ENCODE measurements around the gene PEX10.
A peak's percentile ranks its signal among the peaks of the same experiment; 100 is the strongest.

Gene PEX10

GRCh38 chr1:2384941-2385481 lies 27.4 kb downstream of the PEX10 start:
- no peak for DNase-seq

GRCh38 chr1:2384130-2384860 lies 28.1 kb downstream of the PEX10 start:
- no peak for DNase-seq

DNA sequence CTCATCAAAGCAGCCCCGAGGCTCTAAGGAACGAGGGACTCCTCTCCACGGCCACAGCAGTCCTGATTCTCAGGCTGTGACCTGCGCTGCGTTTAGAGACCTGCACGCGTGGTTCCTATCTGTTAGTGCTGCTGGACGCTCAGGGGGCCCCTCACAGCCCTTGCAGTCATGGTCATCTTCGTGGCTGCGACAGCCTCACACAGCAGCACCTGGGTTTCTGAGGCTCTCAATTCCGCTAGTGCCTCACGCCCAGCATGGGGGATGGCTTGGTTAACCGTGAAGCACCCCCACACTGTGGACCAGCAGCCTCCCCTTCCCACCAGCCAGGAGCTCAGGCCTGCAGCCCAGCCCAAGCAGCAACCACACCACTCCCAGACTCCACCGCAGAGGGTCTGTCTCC lies 28.8 kb downstream of the PEX10 start:
- DNase-seq: no peak

- DNase-seq: no peak
Observed at GRCh38 chr1:2382621-2383361, 29.6 kb downstream of the PEX10 start.

- peak; percentile 66 for DNase-seq
Observed at GRCh38 chr1:2381741-2382620, 30.4 kb downstream of the PEX10 start.

- DNase-seq: no peak
Observed at GRCh38 chr1:2380816-2381591, 31.4 kb downstream of the PEX10 start.

GRCh38 chr1:2379733-2380404 lies 32.5 kb downstream of the PEX10 start:
- DNase-seq: no peak

DNA sequence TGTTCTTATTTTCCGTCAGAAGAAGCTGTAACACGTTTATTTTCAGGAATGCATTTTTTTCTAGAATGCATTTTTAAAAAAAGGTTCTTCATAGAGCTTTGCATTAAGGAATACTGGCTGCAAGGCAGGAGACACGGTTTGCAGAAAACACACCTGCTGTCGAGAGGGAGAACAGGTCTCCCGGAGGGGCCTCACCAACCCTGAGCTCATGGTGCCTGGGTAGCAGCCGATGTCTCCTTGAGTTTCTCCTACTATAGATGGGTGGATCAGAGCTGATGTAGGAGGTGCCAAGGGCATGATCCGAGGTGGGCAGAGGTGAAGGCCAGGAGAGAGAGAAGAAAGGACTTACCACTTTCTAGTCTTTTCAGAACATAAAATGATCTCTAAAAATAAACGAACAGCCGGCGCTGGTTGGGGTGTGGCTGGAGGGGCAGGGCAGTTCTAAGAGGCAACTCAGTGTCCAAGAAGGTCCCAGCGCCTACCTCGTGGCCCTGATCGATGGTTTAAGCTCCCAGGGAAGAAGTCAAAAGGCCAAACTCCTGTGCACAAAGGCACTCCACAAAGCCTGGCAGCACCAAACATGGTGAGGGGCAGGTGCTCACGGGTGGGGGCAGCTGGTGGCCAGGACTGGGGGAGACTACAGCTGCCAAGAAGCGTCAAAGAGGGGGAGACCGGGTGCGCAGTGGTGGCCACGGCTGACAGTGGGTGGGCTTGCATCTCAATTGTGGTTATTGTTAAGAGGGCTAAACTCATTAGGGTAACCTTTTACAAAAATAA lies 33.2 kb downstream of the PEX10 start:
- no peak for DNase-seq

DNA sequence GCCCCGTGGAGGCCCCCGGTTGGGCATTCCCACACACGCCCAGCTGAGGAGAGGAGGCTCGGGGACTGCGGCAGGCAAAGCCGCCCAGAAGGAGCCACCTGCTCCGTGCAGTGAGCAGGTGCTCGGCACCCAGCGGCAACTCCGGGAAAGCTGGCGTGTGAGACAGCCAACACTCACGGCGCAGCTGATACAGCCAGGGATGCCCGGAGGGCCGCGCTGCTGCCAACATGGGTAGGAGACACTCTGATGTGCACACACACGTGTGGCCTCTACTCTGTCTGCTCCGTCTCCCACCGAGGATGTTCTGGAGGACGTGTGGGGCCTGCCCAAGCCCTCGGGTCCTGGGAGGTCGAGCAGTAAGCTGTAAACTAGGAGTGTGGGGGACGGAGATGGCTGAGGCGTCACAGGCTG lies 33.9 kb downstream of the PEX10 start:
- no peak for DNase-seq

DNA sequence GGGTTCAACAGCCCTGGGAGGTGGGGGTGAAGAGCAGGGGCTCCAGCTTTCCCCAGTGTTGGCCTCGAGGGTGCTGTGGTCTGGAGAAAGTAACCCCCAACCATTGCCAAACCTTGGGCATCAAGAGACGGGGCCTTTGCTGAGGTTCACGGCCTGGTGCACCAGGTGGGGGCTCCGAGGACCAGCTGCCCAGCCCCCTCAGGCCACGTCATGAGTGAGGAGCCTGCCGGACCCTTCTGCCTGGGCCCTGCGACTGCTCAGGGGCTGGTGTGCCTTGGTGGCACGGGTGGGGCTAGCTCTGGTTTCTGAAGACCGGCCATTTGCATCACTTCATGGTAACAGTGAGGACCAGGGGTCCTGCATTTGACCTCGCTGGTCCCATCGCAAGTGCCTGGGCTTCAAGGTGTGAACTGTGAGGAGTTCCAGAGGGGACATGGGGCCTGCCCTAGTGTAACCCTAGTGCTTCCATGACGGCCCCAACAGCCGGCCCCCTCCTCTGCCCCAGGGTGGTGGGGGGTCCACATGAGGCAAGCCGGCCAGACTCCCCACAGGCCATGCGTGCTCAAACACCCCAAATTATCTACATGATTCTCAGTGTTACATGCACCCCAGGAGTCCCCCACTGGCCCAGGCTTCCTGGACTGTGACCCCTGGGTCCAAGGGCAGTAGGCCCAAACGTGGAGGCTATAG lies 34.5 kb downstream of the PEX10 start:
- no peak for DNase-seq

GRCh38 chr1:2376931-2377672 lies 35.3 kb downstream of the PEX10 start:
- no peak for DNase-seq

- no peak for DNase-seq
Observed at GRCh38 chr1:2376261-2376741, 36.1 kb downstream of the PEX10 start.

- DNase-seq: no peak
Observed at GRCh38 chr1:2375923-2376260, 36.5 kb downstream of the PEX10 start.

GRCh38 chr1:2375246-2375922 lies 37.0 kb downstream of the PEX10 start:
- DNase-seq: no peak

- no peak for DNase-seq
Observed at GRCh38 chr1:2374252-2375155, 37.9 kb downstream of the PEX10 start.

DNA sequence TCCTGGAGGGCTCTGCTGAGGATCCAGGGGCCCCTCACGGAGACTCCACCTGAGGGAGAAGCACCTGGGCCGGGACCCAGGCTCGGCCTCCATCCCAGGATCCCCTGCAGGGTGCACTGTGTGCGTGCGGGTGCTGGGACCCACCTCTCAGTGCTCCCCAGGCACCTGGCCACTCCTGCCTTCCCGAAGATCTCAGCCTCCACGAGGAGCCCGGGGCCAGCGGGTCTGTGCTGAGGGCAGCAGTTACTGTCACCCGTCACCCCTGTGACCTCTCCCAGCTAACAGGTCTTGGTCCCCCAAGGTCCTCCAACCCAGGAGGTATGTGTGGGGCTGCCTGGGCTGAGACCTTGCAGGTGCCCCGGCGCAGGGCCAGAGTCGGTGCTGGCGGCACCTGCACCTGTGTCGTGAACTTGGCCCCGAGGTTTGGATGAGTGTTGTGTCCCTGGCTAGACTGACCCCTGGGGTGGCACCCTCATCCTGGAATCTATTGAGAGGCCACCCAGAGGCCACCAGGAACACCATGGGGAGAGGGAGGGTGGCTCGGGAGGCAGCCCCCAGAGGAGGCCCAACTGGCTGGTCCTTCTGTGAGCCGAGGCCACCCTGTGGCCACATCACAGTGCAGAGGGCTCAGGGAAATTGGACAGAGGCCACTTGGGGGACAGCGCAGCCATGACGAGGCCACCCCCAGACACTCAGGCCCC lies 38.7 kb downstream of the PEX10 start:
- DNase-seq: no peak

All from central memory CD4-positive, alpha-beta T cell (primary cell).